Fibroblast of lung (primary cell): Measurements from ENCODE around the gene MBD5. TPM values are rescaled to one million over a fixed set of nuclear protein-coding genes. Genes with fewer than 3 reads are reported as not detected.

Experiments
- DNase-seq, 2 donors: peaks; one replicate each; pipeline versions ENCODE4 v3.0.0 to v3.0.0-alpha.2; 2010; ENCODE audit warnings: low read depth in 2 of 2
- H2AFZ ChIP-seq: 2 replicates; pipeline ENCODE4 v1.5.1; 2012; ENCODE audit warnings: low read length, control low read depth, inconsistent platforms
- H3K27ac ChIP-seq: 2 replicates; pipeline ENCODE4 v1.5.1; 2011; ENCODE audit warnings: low read length, control low read depth; ENCODE audit not compliant: insufficient read depth
- H3K27me3 ChIP-seq: 2 replicates; pipeline ENCODE4 v1.5.1; 2011; ENCODE audit warnings: mild to moderate bottlenecking, low read length; ENCODE audit not compliant: control insufficient read depth, insufficient read depth
- H3K36me3 ChIP-seq: 2 replicates; pipeline ENCODE4 v1.5.1; 2011; ENCODE audit warnings: low read length; ENCODE audit not compliant: control insufficient read depth, insufficient read depth
- H3K4me1 ChIP-seq: 2 replicates; pipeline ENCODE4 v1.5.1; 2011; ENCODE audit warnings: low read length; ENCODE audit not compliant: control insufficient read depth, insufficient read depth; ENCODE audit errors: extremely low read depth
- H3K4me2 ChIP-seq: 2 replicates; pipeline ENCODE4 v1.5.1; 2011; ENCODE audit warnings: low read length, control low read depth; ENCODE audit not compliant: insufficient read depth; ENCODE audit errors: extremely low read depth
- H3K4me3 ChIP-seq, 4 experiments: fragments of 200-600 bp in 1 of 4; sonication (generic) in 1 of 4; replicated peaks in 1 of 4; 2 replicates each; pipeline ENCODE4 v1.5.1; 2011 to 2016; ENCODE audit warnings: low read length in 4 of 4, low read depth in 3 of 4, mild to moderate bottlenecking in 3 of 4, control low read depth in 2 of 4, inconsistent platforms in 1 of 4, mixed read lengths in 1 of 4; ENCODE audit not compliant: insufficient read depth in 1 of 4; ENCODE audit errors: control extremely low read depth in 1 of 4
- H3K79me2 ChIP-seq: 2 replicates; pipeline ENCODE4 v1.5.1; 2012; ENCODE audit warnings: mild to moderate bottlenecking, low read length, inconsistent platforms; ENCODE audit not compliant: control insufficient read depth, insufficient read depth
- H3K9ac ChIP-seq: 2 replicates; pipeline ENCODE4 v1.5.1; 2011; ENCODE audit warnings: mild to moderate bottlenecking, low read length, control low read depth; ENCODE audit not compliant: insufficient read depth
- H3K9me3 ChIP-seq: 2 replicates; pipeline ENCODE4 v1.5.1; 2012; ENCODE audit warnings: low read depth, low read length; ENCODE audit not compliant: control insufficient read depth, insufficient read depth
- H4K20me1 ChIP-seq: 2 replicates; pipeline ENCODE4 v1.5.1; 2011; ENCODE audit warnings: low read length; ENCODE audit not compliant: control insufficient read depth, insufficient read depth; ENCODE audit errors: extremely low read depth
- EZH2 ChIP-seq: IDR thresholded peaks from 2 replicates; pipeline ENCODE4 v1.5.1; 2012; ENCODE audit warnings: low read length, control low read depth, mild to moderate bottlenecking; ENCODE audit errors: missing control alignments
- polyA plus RNA-seq, 2 donors: library from polyadenylated mRNA; depleted of rRNA in 1 of 2; stranded (reverse) in 1 of 2; unstranded in 1 of 2; fragments of >200 nt; gene quantifications; 2 replicates each; pipeline ENCODE4 v1.2.1, GENCODE V29; 2011 to 2012; ENCODE audit warnings: missing spikeins in 1 of 2
- total RNA-seq: library from RNA; depleted of rRNA; stranded (reverse); fragments of >200 nt; gene quantifications from 2 replicates; pipeline ENCODE4 v1.2.1, GENCODE V29; 2014
- TF ChIP-seq, protein P1 (sequence below), 2 donors: IDR thresholded peaks in 1 of 2; conservative IDR thresholded peaks in 1 of 2; 1 replicate in 1 of 2; 2 replicates in 1 of 2; pipeline ENCODE4 v1.5.1; 2011 to 2012; ENCODE audit warnings: low read length in 2 of 2, control low read depth in 1 of 2, inconsistent platforms in 1 of 2, low read depth in 1 of 2, mild to moderate bottlenecking in 1 of 2

Gene MBD5
- total and polyA plus RNA-seq, 2 donors (not counting 1 experiment from before 2014, with no cell fraction given): 26.1 to 32.4 TPM

DNA sequence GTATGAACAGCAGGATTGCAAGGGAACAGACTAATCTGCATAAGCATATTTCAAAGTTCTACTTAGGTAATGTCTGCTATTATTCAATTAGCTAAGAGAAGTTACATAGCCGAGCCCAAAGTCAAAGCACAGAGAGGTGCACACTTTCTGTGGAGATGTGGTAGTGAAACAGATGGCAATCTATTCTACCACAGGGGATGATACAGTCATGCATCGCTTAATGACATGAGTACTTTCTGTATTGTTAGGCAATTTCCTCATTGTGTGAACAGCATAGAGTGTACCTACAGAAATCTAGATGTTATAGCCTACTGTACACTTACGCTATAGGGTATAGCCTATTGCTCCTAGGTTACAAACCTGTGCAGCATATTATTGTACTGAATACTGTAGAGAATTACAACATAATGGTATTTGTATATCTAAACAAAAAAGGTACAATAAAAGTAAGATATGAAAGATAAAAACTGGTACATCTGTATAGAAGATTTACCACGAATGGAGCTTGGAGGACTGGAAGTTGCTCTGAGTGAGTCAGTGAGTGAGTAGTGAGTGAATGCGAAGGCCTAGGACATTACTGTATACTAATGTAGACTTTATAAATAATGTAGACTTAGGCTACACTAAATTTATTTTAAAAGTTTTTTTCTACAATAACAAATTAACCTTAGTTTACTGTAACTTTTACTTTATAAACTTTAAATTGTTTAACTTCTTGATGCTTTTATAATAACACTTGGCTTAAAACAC, 197.6 kb downstream of the MBD5 start:
- Histone ChIP-seq H3K4me3 (no peak overlapping the region), H3K4me2 (no peak overlapping the region), H3K27ac (no peak overlapping the region), H4K20me1 (no peaks in the 10 kb centered on the region), H3K9me3 (no peaks in the 10 kb centered on the region), H3K36me3 (no peaks in the 10 kb centered on the region), H3K27me3 (no peaks in the 10 kb centered on the region), H3K9ac (no peak overlapping the region), H3K4me1 (no peaks in the 10 kb centered on the region), H2AFZ (no peak overlapping the region), H3K79me2 (no peaks in the 10 kb centered on the region)
- TF ChIP-seq, protein P1, sequence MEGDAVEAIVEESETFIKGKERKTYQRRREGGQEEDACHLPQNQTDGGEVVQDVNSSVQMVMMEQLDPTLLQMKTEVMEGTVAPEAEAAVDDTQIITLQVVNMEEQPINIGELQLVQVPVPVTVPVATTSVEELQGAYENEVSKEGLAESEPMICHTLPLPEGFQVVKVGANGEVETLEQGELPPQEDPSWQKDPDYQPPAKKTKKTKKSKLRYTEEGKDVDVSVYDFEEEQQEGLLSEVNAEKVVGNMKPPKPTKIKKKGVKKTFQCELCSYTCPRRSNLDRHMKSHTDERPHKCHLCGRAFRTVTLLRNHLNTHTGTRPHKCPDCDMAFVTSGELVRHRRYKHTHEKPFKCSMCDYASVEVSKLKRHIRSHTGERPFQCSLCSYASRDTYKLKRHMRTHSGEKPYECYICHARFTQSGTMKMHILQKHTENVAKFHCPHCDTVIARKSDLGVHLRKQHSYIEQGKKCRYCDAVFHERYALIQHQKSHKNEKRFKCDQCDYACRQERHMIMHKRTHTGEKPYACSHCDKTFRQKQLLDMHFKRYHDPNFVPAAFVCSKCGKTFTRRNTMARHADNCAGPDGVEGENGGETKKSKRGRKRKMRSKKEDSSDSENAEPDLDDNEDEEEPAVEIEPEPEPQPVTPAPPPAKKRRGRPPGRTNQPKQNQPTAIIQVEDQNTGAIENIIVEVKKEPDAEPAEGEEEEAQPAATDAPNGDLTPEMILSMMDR (conservative IDR thresholded peaks at IDR 0.05 in 1 of 2, IDR thresholded peaks at IDR 0.05 in 1 of 2; ENCODE audit: low read depth in 1 of 2, low read length in 2 of 2): no peak
- no peak for TF ChIP-seq EZH2
- no peak for DNase-seq

DNA sequence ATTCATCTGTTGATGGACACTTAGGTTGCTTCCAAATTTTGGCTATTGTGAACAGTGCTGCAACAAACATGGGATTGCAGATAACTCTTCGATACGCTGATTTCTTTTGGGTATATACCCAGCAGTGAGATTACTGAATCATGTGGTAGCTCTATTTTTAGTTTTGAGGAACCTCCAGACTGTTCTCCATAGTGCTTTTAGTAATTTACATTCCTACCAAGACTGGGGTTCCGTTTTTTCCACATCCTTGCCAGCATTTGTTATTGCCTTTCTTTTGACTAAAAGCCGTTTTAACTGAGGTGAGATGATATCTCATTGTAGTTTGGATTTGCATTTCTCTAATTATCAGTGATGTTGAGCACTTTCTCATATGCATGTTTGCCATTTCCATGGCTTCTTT, 200.3 kb downstream of the MBD5 start:
- no peak overlapping the region for H3K27ac ChIP-seq
- H3K4me2 ChIP-seq: no peak overlapping the region
- H3K9ac ChIP-seq: no peak overlapping the region
- TF ChIP-seq EZH2: no peak
- TF ChIP-seq, protein P1 (conservative IDR thresholded peaks at IDR 0.05 in 1 of 2, IDR thresholded peaks at IDR 0.05 in 1 of 2; ENCODE audit: low read depth in 1 of 2, low read length in 2 of 2): no peak
- no peaks in the 10 kb centered on the region for H3K4me1 ChIP-seq
- H3K4me3 ChIP-seq: no peak overlapping the region
- H2AFZ ChIP-seq: no peak overlapping the region
- H3K36me3 ChIP-seq: no peaks in the 10 kb centered on the region
- H3K79me2 ChIP-seq: no peaks in the 10 kb centered on the region
- DNase-seq: no peak
- H3K27me3 ChIP-seq: no peaks in the 10 kb centered on the region
- H4K20me1 ChIP-seq: no peaks in the 10 kb centered on the region
- no peaks in the 10 kb centered on the region for H3K9me3 ChIP-seq

DNA sequence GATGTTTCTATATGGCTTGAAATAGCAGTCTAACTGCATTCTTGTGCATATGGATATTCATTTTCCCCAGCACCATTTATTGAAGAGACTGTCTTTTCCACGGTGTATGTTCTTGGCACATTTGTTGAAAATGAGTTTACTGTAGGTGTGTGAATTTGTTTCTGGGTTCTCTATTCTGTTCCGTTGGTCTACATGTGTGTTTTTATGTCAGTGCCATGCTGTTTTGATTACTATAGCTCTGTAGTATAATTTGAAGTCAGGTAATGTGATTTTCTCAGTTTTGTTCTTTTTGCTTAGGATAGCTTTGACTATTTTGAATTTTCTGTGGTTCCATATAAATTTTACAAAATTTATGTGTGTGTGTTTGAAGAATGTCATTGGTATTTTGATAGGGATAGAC, 201.0 kb downstream of the MBD5 start:
- no peak overlapping the region for H3K27ac ChIP-seq
- no peaks in the 10 kb centered on the region for H3K4me1 ChIP-seq
- H3K79me2 ChIP-seq: no peaks in the 10 kb centered on the region
- no peak overlapping the region for H3K4me2 ChIP-seq
- H3K9ac ChIP-seq: no peak overlapping the region
- no peaks in the 10 kb centered on the region for H4K20me1 ChIP-seq
- no peak overlapping the region for H2AFZ ChIP-seq
- H3K9me3 ChIP-seq: no peaks in the 10 kb centered on the region
- no peak overlapping the region for H3K4me3 ChIP-seq
- no peak for TF ChIP-seq EZH2
- TF ChIP-seq, protein P1 (conservative IDR thresholded peaks at IDR 0.05 in 1 of 2, IDR thresholded peaks at IDR 0.05 in 1 of 2; ENCODE audit: low read depth in 1 of 2, low read length in 2 of 2): no peak
- H3K27me3 ChIP-seq: no peaks in the 10 kb centered on the region
- H3K36me3 ChIP-seq: no peaks in the 10 kb centered on the region
- no peak for DNase-seq
